T-cell (primary cell): Measurements from ENCODE around the gene HEPACAM. TPM values are rescaled to one million over a fixed set of nuclear protein-coding genes. Genes with fewer than 3 reads are reported as not detected.
A peak's percentile ranks its signal among the peaks of the same experiment; 100 is the strongest.

ENCODE experiments used
- ATAC-seq, 4 experiments: fragments of 200-7000 bp in 3 of 4; fragments of 150-1000 bp in 1 of 4; cut with Tn5 transposase; replicated peaks in 1 of 4; 1 replicate in 3 of 4; 2 replicates in 1 of 4; pipeline ENCODE4 v1.10.0; 2021; ENCODE audit warnings: moderate library complexity in 3 of 4, mild to moderate bottlenecking in 2 of 4, moderate number of reproducible peaks in 1 of 4
- CTCF ChIA-PET, 2 donors: fragments of 300-600 bp; sonication (Branson Sonifier 250); formaldehyde crosslinking; loops; one replicate each; lab custom pipeline; 2022; ENCODE audit warnings: antibody characterized with exemption in 2 of 2; lab: Charles Lee
- POLR2A ChIA-PET, 2 donors: fragments of 300-600 bp; sonication (Branson Sonifier 250); formaldehyde crosslinking; loops; one replicate each; lab custom pipeline; 2022; ENCODE audit warnings: antibody characterized with exemption in 2 of 2; lab: Charles Lee
- DNase-seq, 35 experiments: peaks; one replicate each; pipeline versions ENCODE4 v3.0.0 to v3.0.0-alpha.2; 2013 to 2023
- H3K27ac ChIP-seq: one replicate; pipeline ENCODE4 v1.5.1; 2013; ENCODE audit warnings: low read length
- H3K27me3 ChIP-seq, 2 experiments: replicated peaks in 1 of 2; 1 replicate in 1 of 2; 2 replicates in 1 of 2; pipeline versions ENCODE4 v1.6.1 to v1.7.0; 2013; ENCODE audit warnings: low read length in 1 of 2, mixed read lengths in 1 of 2; ENCODE audit not compliant: control insufficient read depth in 2 of 2, insufficient read depth in 2 of 2; ENCODE audit errors: extremely low read depth in 1 of 2
- H3K36me3 ChIP-seq, 2 donors: 1 replicate in 1 of 2; 2 replicates in 1 of 2; pipeline versions ENCODE4 v1.6.1 to v1.7.0; 2013; ENCODE audit warnings: low read length in 1 of 2; ENCODE audit not compliant: control insufficient read depth in 2 of 2, insufficient read depth in 1 of 2; ENCODE audit errors: extremely low read depth in 1 of 2
- H3K4me1 ChIP-seq, 2 experiments: 1 replicate in 1 of 2; 2 replicates in 1 of 2; pipeline versions ENCODE4 v1.6.1 to v1.7.0; 2013; ENCODE audit warnings: low read length in 2 of 2, mixed read lengths in 1 of 2; ENCODE audit not compliant: insufficient read depth in 2 of 2, control insufficient read depth in 1 of 2; ENCODE audit errors: extremely low read depth in 1 of 2
- H3K4me3 ChIP-seq, 2 donors: 1 replicate in 1 of 2; 2 replicates in 1 of 2; pipeline versions ENCODE4 v1.5.1 to v1.7.0; 2013; ENCODE audit warnings: mild to moderate bottlenecking in 2 of 2, low read length in 1 of 2, moderate library complexity in 1 of 2; ENCODE audit not compliant: control insufficient read depth in 1 of 2; ENCODE audit errors: extremely low read depth in 1 of 2
- H3K9me3 ChIP-seq: 2 replicates; pipeline ENCODE4 v1.7.0; 2013
- H3K27ac Mint-ChIP-seq, 2 donors: one replicate each; pipeline ENCODE4 v1.8.0; 2020 to 2021; ENCODE audit warnings: mild to moderate bottlenecking in 2 of 2, mixed read lengths in 2 of 2
- H3K27me3 Mint-ChIP-seq, 2 donors: one replicate each; pipeline ENCODE4 v1.8.0; 2021 to 2022; ENCODE audit warnings: mixed read lengths in 2 of 2
- H3K36me3 Mint-ChIP-seq: one replicate; pipeline ENCODE4 v1.8.0; 2021; ENCODE audit warnings: mixed read lengths
- H3K4me1 Mint-ChIP-seq, 3 donors: one replicate each; pipeline ENCODE4 v1.8.0; 2020 to 2022; ENCODE audit warnings: mixed read lengths in 3 of 3, mild to moderate bottlenecking in 1 of 3
- H3K4me3 Mint-ChIP-seq, 3 donors: one replicate each; pipeline ENCODE4 v1.8.0; 2020 to 2022; ENCODE audit warnings: mild to moderate bottlenecking in 3 of 3, mixed read lengths in 3 of 3, moderate library complexity in 3 of 3
- H3K9me3 Mint-ChIP-seq, 3 donors: one replicate each; pipeline ENCODE4 v1.8.0; 2020 to 2022; ENCODE audit warnings: mixed read lengths in 3 of 3
- WGBS: methylation state at CpG from one replicate; pipeline ENCODE4 v1.1.5; 2013; ENCODE audit warnings: missing lambda C conversion rate; ENCODE audit not compliant: insufficient coverage; 5-methylcytosine and 5-hydroxymethylcytosine counted together
- total RNA-seq, 35 experiments: library from RNA in 6 of 35; stranded (reverse) in 6 of 35; fragments of 120-200 nt in 1 of 35; gene quantifications; one replicate each; pipeline versions ENCODE4 v1.2.1 to v1.2.4 and lab custom pipeline; 2013 to 2026

HEPACAM gene
- total RNA-seq, 5 donors from 2014 or later (not counting 1 experiment from before 2014, with no cell fraction given): not detected

- H3K9me3 Mint-ChIP-seq: peaks cover 7 to 13% (median 10%) of the 10 kb centered on the region in 3 donors
- no peak overlapping the region for H3K27ac ChIP-seq
- H3K4me1 Mint-ChIP-seq: peaks cover 21 to 32% (median 25%) of the 10 kb centered on the region in 3 donors
- WGBS: no CpG with 5 or more reads among the region's 2 CpGs
- no peaks in the 10 kb centered on the region for H3K36me3 ChIP-seq
- DNase-seq: no peak
- ChIA-PET CTCF (no interaction called here), POLR2A (interaction anchor here in 1 of 2 donors (0.6 kb wide), 1 partner anchor 158 kb away, joined by 6 read pairs; no protein-coding TSS in a partner anchor)
- no peak overlapping the region for H3K4me3 ChIP-seq
- H3K27ac Mint-ChIP-seq: no peak overlapping the region
- peaks cover 29 to 33% of the 10 kb centered on the region in 2 experiments for H3K4me1 ChIP-seq
- H3K36me3 Mint-ChIP-seq: peaks cover 6% of the 10 kb centered on the region
- no peak overlapping the region for H3K4me3 Mint-ChIP-seq
- H3K9me3 ChIP-seq: no peaks in the 10 kb centered on the region
- H3K27me3 Mint-ChIP-seq: no peaks in the 10 kb centered on the region
- no peaks in the 10 kb centered on the region for H3K27me3 ChIP-seq
- no peak for ATAC-seq
These were observed 10.9 kb upstream of the HEPACAM start for GRCh38 chr11:124946735-124947141.

GRCh38 chr11:124945826-124946225 is 10.0 kb upstream of the HEPACAM start:
- no peaks in the 10 kb centered on the region for H3K36me3 ChIP-seq
- WGBS: no CpG with 5 or more reads among the region's 6 CpGs
- POLR2A ChIA-PET: no interaction called here
- DNase-seq (no peak), ATAC-seq (no peak)
- no peaks in the 10 kb centered on the region for H3K9me3 ChIP-seq
- Mint-ChIP-seq H3K27me3 (no peaks in the 10 kb centered on the region), H3K4me1 (peaks cover 21 to 32% (median 25%) of the 10 kb centered on the region in 3 donors), H3K9me3 (peaks cover 7 to 13% (median 10%) of the 10 kb centered on the region in 3 donors), H3K4me3 (no peak overlapping the region), H3K36me3 (peaks cover 6% of the 10 kb centered on the region), H3K27ac (no peak overlapping the region)
- H3K4me1 ChIP-seq: peaks cover 20 to 24% of the 10 kb centered on the region in 2 experiments
- H3K27me3 ChIP-seq: no peaks in the 10 kb centered on the region
- CTCF ChIA-PET: no interaction called here
- H3K27ac ChIP-seq: no peak overlapping the region
- no peak overlapping the region for H3K4me3 ChIP-seq

GRCh38 chr11:124944565-124944964 is 8.7 kb upstream of the HEPACAM start:
- Mint-ChIP-seq H3K27me3 (no peaks in the 10 kb centered on the region), H3K4me1 (peaks cover 21 to 32% (median 25%) of the 10 kb centered on the region in 3 donors), H3K27ac (no peak overlapping the region), H3K9me3 (peaks cover 7 to 13% (median 10%) of the 10 kb centered on the region in 3 donors), H3K36me3 (peaks cover 6% of the 10 kb centered on the region), H3K4me3 (no peak overlapping the region)
- H3K9me3 ChIP-seq: no peaks in the 10 kb centered on the region
- POLR2A ChIA-PET: no interaction called here
- H3K4me3 ChIP-seq: no peak overlapping the region
- no peaks in the 10 kb centered on the region for H3K36me3 ChIP-seq
- DNase-seq: no peak
- no CpG with 5 or more reads among the region's 3 CpGs for WGBS
- H3K4me1 ChIP-seq: peaks cover 14 to 17% of the 10 kb centered on the region in 2 experiments
- no peak for ATAC-seq
- no peaks in the 10 kb centered on the region for H3K27me3 ChIP-seq
- CTCF ChIA-PET: interaction anchor here in 1 of 2 donors (0.6 to 1.2 kb wide), 3 partner anchors 167 to 636 kb away, joined by 3 to 4 read pairs (median 3); partner anchors contain the start of gene TMEM218
- no peak overlapping the region for H3K27ac ChIP-seq

GRCh38 chr11:124943741-124944140 is 7.9 kb upstream of the HEPACAM start:
- Mint-ChIP-seq H3K36me3 (peaks cover 3% of the 10 kb centered on the region), H3K27me3 (peaks cover 0 to 3% of the 10 kb centered on the region in 2 donors), H3K4me3 (peak overlapping the region in 1 of 3 donors; percentile 6), H3K27ac (peak overlapping the region; percentile 37 to 67), H3K4me1 (peaks cover 20 to 30% (median 24%) of the 10 kb centered on the region in 3 donors), H3K9me3 (peaks cover 5 to 12% (median 10%) of the 10 kb centered on the region in 3 donors)
- POLR2A ChIA-PET: no interaction called here
- H3K4me1 ChIP-seq: peaks cover 10 to 14% of the 10 kb centered on the region in 2 experiments
- no peaks in the 10 kb centered on the region for H3K36me3 ChIP-seq
- DNase-seq (peak in 1 of 35 experiments; percentile 18), ATAC-seq (peak; percentile 68 to 84 (median 82))
- no peaks in the 10 kb centered on the region for H3K27me3 ChIP-seq
- H3K4me3 ChIP-seq: no peak overlapping the region
- H3K27ac ChIP-seq: no peak overlapping the region
- CTCF ChIA-PET: interaction anchor here in 1 of 2 donors (0.6 to 1.2 kb wide), 4 partner anchors 67 to 637 kb away, joined by 3 to 4 read pairs (median 3); partner anchors contain the start of gene TMEM218
- no CpG with 5 or more reads among the region's 1 CpG for WGBS
- no peaks in the 10 kb centered on the region for H3K9me3 ChIP-seq

GRCh38 chr11:124943254-124943616 is 7.4 kb upstream of the HEPACAM start:
- Mint-ChIP-seq H3K27ac (peak overlapping the region in 1 of 2 donors; percentile 78), H3K9me3 (peaks cover 0 to 7% (median 5%) of the 10 kb centered on the region in 3 donors), H3K36me3 (peaks cover 1% of the 10 kb centered on the region), H3K27me3 (peaks cover 0 to 3% of the 10 kb centered on the region in 2 donors), H3K4me3 (no peak overlapping the region), H3K4me1 (peaks cover 16 to 25% (median 20%) of the 10 kb centered on the region in 3 donors)
- H3K27ac ChIP-seq: no peak overlapping the region
- no peak for DNase-seq
- no peak for ATAC-seq
- no peaks in the 10 kb centered on the region for H3K9me3 ChIP-seq
- H3K36me3 ChIP-seq: no peaks in the 10 kb centered on the region
- peaks cover 10 to 14% of the 10 kb centered on the region in 2 experiments for H3K4me1 ChIP-seq
- WGBS: no CpG with 5 or more reads among the region's 5 CpGs
- H3K27me3 ChIP-seq: no peaks in the 10 kb centered on the region
- CTCF ChIA-PET: interaction anchor here in 1 of 2 donors (1.1 to 1.2 kb wide), 2 partner anchors 168 to 274 kb away, joined by 3 read pairs; partner anchors contain the start of gene TMEM218
- no peak overlapping the region for H3K4me3 ChIP-seq
- POLR2A ChIA-PET: no interaction called here

GRCh38 chr11:124942466-124943253 is 6.8 kb upstream of the HEPACAM start:
- peaks cover 0 to 3% of the 10 kb centered on the region in 2 donors for H3K27me3 Mint-ChIP-seq
- ATAC-seq (no peak), DNase-seq (no peak)
- H3K27ac ChIP-seq: no peak overlapping the region
- peaks cover 10 to 14% of the 10 kb centered on the region in 2 experiments for H3K4me1 ChIP-seq
- H3K4me3 Mint-ChIP-seq: peak overlapping the region in 1 of 3 donors; percentile 39
- no peak overlapping the region for H3K4me3 ChIP-seq
- H3K36me3 ChIP-seq: no peaks in the 10 kb centered on the region
- H3K4me1 Mint-ChIP-seq: peaks cover 12 to 22% (median 20%) of the 10 kb centered on the region in 3 donors
- no peaks in the 10 kb centered on the region for H3K27me3 ChIP-seq
- H3K9me3 Mint-ChIP-seq: peaks cover 0 to under 1% (median 0%) of the 10 kb centered on the region in 3 donors
- 69% methylated on average over 3 of the region's 6 CpGs for WGBS
- POLR2A ChIA-PET: interaction anchor here in 1 of 2 donors (0.5 to 0.6 kb wide), 2 partner anchors 18 to 187 kb away, joined by 3 read pairs; no protein-coding TSS in a partner anchor
- H3K9me3 ChIP-seq: no peaks in the 10 kb centered on the region
- H3K27ac Mint-ChIP-seq: peak overlapping the region; percentile 32 to 78
- CTCF ChIA-PET: interaction anchor here in 1 of 2 donors (0.6 kb wide), 1 partner anchor 16 kb away, joined by 3 read pairs; no protein-coding TSS in a partner anchor
- H3K36me3 Mint-ChIP-seq: no peaks in the 10 kb centered on the region
